ENCODE measurements around the gene MFN2.
"Not testable (repeated sequence)": the region's sequence is repeated elsewhere in the genome, so short reads cannot be mapped to it uniquely, and the experiment has no call there.

The MFN2 gene

DNA sequence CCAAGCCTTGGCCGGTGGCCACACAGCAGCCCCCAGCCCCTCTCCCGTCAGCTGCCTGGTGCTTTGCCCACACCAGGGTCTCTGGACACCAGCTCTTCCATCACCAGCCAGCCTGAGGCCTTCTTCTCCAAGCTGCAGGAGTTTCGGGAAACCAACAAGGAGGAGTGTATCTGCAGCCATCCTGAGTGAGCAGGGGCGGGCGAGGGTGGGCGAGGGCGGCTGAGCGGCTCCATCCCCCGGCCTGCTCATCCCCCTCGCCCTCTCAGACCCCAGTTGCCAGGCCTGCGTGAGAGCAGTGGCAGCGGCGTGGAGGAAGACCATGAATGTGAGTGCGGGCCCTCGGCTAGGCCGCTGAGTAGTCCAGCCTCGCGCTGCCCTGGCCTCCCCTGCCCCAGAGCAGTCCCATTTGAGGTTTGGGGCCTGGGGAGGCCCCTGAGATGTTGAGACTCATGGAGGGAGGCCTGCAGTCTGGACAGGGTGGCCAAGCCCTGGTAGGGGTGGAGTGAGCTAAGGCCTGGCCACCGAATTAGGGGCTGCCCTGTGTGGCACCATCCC, 48.8 kb downstream of the MFN2 start:
- DNase-seq, result no peak

DNA sequence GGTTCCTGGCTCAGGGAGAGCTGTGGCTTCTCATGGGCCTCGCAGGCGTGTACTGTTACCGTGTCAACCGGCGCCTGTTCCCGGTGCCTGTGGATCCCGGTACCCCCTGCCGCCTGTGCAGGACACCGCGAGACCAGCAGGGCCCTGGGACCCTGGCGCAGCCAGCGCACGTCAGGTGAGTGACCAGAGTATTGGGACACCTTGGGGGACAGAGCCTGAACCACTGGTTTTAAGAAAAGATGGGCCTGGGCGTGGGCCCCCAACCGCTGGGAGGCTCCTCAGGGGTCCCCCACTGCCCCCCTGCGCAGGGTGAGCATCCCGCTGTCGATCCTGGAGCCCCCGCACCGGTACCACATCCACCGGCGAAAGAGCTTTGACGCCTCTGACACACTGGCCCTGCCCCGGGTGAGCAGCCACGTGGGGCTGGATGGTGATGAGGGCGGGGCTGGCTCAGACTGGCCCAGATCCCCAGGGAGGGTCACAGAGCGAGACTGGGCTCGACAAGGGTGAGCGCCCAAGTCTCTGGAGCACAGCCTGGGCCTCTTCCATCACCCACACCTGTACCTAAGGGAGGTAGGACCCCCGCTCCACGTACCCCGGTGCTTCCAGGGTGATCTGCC, 49.6 kb downstream of the MFN2 start:
- DNase-seq, result no peak

DNA sequence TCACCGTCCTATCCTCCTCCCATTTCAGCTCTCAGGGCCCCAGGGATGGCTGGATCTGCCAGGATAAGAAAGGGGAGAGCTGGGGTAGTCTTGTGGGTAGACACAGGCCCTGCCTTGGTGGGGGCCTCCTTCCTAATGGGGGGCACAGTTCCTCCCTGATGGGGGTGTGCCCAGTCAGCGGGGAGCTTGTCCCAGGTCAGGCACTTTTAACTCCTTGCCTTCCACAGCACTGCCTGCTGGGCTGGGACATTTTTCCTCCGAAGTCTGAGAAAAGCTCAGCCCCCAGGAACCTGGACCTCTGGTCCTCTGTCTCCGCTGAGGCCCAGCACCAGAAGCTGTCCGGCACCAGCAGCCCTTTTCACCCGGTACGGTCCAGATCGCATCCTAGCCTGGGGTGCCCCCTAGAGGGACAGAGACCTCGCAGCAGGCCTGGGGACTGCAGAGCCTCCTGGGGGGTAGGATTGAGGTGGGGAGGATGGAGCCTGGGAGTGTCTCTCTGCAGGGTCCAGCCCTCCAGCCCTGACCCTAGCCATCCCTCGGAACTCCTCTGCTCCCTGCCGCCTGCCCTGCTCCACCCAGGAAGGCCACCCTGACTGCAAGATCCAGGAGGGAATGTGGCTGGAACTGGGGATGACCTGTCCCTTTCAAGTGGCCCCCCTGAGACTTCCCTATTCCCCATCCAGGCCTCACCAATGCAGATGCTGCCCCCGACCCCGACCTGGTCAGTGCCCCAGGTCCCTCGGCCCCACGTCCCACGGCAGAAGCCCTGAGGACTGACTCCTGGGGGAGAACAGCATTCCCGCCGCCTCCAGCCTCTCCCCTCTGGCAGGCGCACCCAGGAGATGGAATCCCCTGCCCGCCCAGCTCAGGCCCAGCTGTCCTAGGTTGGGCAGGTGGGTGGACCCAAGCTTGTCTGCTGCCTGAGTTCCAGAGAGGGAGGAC, 51.1 kb downstream of the MFN2 start:
- DNase-seq, result no peak

DNA sequence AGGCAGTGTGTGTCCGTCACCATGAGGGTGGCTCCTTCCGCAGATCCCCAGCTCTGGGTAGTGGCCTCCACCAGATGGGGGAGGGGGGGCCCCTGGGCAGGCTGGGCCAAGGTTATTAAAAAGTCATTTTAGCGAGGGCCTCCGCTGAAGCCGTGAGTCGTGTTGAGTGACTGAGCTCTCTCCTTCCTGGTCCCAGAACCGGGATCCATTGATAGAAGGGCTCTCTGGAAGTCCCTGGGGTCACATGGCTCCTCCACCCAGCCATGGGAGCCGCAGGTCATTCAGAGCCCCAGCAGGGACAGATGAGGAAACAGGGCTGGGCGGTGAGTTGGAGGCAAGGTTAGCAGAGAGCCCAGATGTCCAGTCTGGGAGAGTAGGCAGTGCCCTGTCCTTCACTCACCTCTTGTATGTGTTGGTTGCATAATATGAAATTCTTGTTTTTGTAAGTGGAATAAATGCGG, 51.9 kb downstream of the MFN2 start:
- no peak for DNase-seq

DNA sequence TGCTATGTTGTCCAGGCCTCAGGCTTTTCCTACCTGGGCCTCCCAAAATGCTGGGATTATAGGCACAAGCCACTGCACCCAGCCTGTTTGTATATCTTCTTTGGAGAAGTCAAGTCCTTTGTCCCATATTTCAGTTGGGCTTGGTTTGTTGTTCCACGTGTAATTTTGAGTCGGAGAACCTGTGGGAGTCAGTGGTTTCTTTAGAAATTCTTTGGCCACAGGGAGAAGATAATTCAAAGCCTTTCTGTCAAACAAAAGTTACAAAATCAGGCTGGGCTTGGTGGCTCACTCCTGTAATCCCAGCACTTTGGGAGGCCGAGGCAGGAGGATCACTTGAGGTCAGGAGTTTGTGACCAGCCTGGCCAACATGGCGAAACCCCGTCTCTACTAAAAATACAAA, 53.2 kb downstream of the MFN2 start:
- DNase-seq, result not testable (repeated sequence)

DNA sequence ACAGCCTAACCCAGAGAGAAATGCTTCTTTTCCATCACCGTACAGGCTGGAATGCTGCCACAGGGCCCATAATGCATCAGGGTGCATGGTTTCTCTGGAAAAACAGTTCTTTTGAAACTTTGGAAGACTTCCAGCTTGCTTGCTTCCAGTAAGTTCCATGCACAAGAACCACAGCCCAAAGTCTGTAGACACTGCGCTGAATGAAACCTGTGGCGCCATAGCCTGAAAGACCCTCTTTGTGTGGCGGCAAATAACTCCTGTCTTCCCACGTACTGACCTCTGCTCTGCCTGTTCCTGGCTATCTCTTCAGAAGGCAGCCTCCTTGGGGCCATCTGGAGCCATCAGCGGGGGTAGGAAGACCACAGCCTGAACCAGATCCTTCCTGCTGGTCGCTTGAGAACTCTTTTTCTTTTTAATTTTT, 54.1 kb downstream of the MFN2 start:
- DNase-seq, result no peak

DNA sequence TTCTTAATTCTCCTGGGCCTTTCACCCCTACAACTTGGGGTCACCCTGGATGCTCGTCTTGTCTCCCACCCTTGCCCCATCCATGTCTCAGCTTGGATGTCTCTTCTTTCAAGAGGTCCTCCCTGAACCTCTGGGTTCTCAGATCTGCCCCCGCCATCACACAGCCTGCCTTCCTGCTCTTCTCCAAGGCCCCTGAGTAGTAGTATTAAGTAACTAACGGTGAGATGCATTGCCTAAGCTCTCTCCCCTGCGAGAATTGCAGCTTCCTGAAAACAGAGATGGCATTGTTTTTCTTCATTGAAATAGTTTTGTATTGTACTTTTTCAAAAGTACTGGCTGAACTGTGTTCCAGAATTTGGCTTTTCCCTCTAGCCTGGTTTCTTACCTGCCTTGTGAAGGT, 55.1 kb downstream of the MFN2 start:
- DNase-seq, result no peak

DNA sequence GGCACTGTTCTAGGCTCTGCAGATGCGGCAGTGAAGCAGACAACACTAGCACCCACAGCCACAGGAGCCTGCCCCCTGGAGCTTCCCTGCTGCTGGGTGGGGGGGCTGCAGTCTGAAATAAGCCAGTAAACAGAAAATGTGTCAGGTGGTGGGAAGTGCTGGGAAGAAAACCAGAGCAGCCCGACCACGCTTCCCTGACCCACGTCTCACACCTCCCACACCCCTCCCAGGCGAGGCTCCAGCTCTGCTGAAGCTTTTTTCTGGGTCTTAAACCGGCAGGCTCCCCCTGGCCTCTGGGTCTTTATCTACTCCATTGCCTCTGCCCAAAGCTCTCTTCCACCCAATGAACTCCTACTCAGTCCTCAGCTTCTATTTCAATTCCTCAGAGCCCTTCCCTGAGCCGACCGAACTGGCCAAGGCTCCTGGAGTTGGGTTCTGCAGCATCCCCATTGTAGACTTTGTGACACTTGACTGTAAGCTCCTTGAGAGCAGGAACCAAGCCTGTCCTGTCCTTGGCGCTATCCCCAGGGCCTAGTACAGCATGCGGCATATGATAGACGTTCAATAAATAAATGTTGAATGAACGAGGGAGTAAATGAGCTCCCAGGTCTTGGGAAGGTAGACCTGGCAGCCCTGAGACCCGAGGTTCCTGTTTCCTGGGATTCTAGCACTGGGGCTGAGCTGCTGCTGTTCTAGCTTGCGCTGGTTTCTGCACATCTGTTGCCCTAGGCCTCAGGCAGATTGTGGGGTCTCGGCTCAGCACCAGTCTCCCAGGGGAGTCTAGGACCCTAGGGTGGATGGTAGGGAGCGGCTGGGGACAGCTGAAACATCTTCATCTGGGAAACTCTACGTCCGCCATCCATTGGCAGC, 57.5 kb downstream of the MFN2 start:
- no peak for DNase-seq

DNA sequence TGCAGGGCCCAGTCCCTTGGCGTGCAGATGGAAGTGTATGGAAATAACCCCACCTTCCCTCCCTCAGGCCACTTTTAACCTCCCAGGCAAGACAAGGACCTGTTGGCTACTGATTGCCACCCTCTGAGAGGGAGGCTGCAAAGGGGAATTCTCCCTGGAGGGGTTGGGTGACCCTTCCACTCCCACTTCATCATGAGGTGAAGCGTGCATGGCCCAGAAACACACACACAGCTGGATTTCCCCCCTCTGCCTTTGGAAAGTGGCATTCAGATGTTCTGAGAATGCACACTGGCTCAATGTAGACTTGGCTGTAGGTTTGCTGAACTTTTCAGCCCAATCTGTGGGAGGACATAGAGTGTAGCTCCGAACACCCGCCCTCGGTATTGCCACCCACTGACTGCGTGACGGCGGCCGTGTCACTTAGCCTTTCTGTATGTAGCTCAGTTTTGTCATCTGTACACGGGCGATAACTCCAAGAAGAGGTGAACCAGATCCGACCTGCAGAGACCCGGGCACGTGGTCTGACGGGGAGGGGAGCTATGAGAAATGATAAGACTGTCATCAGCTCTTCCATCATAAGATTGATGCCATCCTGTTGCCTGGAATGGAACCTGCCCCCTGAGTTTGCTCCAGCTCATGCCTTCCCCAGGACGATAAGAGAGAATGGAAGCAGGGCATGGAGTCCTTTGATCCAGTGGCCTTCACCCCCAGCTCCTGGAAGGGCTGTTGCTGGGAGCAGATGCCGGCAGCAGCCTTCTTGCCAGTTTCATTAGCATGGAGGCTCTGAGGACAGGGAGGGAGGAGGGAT, 58.3 kb downstream of the MFN2 start:
- no peak for DNase-seq

DNA sequence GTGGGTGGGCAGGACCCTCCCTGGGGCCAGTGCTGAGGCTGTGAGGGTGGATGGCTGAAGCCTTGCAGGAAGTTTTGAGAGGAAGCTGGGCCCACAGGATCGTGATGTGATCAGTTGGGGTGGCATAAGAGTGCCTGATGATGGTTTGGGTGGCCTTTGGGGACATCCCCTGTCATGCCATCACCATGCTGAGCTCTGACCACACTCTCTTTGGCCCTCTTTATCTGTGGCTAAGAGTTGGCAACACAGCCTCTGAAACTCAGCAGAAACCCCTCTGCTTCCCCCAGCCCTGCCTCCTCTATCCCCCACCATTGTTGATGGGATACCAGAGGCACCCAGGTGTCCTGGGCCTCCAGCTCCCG, 58.9 kb downstream of the MFN2 start:
- DNase-seq, result no peak

DNA sequence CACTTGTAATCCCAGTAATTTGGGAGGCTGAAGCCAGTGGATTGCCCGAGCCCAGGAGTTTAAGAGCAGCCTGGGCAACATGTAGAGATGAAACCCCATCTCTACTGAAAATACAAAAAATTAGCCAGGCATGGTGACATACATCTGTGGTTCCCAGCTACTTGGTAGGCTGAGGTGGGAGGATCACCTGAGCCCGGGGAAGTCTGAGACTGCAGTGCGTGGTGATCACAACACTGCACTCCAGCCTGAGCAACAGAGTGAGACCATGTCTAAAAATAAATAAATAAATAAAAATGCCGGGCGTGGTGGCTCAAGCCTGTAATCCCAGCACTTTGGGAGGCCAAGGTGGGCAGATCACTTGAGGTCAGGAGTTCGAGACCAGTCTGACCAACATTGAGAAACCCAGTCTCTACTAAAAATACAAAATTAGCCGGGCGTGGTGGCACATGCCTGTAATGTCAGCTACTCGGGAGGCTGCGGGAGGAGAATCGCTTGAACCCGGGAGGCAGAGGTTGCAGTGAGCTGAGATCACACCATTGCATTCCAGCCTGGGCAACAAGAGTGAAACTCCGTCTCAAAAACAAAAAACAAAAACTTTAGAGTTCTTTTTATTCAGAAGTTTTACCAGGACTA, 59.7 kb downstream of the MFN2 start:
- not testable (repeated sequence) for DNase-seq

DNA sequence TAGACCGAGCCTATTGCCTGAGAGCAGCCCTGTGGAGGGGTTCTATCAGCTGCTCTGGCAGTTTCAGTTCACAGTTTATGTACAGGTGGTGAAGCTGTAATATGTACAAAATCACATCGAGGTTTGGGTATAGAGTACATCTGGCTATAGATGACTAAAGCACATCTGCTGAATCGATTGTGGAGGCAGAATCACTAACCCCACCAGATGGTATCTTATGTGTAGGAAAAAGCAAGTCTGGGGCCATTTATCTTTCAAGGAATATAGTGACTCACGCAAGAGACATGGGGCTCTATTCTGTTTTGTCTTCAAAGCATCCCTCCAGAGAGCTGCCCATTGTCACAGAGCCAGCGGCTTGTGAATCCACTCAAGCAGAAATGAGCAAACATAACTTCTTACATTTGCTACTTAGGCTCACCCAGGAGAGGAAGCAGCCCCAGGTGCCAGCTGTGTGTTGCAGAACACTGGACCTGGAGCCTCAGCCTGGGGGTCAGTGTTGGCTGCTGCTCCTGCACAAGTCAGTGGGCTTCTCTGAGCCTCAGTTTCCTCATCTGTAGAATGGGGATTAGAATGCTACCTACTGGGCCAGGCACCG, 60.3 kb downstream of the MFN2 start:
- no peak for DNase-seq

DNA sequence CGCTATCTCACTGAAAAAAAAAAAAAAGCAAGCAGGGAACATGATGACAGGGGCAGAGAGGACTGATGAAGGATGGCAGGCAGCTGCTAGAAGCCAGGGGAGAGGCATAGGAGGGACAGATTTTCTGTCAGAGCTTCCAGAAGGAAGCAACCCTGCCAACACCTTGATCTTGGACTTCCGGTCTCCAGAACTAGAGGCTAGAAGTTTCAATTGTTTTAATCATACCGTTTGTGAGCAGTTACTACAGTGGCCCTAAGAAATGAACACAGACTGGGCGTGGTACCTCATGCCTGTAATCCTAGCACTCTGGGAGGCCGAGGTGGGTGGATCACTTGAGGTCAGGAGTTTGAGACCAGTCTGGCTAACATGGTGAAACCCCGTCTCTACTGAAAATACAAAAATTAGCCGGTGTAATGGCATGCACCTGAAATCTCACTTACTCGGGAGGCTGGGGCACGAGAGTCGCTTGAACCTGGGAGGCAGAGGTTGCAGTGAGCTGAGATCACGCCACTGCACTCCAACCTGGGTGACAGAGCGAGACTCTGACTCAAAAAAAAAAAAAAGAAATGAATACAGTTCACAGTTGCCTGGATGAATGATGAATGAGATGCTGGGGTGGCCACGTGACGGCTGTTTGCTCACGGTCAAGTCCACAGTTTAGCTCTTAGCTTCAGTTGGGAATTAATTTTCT, 64.1 kb downstream of the MFN2 start:
- DNase-seq, result not testable (repeated sequence)

DNA sequence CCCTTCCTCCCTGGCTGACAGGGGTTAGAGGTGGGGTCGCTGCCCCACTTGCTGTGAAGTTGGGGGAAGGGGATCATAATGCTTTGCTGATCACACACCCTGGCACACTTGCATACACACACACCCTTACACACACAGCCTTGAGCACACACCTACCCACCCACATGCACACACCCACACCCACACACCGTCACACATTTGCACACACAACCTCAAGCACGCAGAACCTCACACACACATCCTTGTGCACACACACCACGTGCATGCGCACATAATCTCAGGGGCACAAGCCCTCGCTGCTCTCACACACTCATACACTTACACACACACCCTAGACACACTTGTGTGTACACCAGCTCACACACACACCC, 66.5 kb downstream of the MFN2 start:
- no peak for DNase-seq

DNA sequence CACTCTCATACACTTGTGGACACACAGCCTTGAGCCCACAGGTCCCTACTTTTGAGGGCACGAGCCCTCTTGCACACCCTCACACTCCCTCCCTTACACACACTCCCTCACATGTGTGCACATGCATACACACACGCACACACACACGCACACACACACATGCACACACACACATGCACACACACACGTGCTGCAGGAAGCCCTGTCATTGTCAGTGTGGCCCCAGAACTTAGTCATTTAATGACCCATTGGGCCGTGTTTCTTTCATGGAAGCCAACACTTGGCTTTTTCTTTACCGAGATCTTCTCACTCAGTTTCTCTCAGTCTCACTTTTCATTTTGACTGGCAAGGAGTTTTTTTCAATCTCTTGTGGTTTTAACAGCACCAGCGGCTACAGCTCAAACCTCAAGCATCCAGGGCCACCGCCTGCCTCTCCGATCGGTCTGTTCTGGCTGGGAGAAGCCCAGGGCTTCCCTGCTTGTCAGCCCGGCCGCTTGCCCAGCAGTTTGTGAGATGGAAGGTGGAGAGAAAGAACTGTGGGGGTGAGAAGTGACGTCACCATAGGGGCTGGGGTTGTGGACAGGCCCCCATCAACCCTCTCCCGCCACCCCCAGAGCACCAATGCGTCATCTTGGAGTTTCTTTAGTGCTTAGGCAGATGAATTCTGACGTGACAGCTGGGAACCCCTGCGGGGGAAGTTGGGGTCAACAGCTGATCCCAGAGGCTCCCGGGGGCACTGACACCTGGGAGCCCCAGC, 67.1 kb downstream of the MFN2 start:
- no peak for DNase-seq

DNA sequence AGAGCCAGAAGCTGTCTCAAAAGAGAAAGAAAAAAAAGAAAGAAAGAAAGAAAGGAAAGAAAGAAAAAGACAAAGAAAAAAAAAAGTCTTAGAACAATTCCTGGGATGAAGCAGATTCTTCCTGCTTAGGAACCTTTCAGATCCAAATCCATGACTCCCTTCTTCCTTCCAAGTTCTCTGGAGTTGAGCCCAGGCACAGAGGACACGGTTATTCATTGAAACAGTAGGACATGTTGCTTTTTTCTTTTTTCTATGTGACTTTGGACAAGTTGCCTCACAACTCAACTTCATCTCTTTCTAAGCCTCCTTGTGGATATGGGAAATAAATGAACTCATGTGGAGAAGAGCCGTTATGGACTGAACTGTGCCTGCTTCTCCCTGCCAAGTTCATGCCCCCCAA, 68.1 kb downstream of the MFN2 start:
- no peak for DNase-seq

DNA sequence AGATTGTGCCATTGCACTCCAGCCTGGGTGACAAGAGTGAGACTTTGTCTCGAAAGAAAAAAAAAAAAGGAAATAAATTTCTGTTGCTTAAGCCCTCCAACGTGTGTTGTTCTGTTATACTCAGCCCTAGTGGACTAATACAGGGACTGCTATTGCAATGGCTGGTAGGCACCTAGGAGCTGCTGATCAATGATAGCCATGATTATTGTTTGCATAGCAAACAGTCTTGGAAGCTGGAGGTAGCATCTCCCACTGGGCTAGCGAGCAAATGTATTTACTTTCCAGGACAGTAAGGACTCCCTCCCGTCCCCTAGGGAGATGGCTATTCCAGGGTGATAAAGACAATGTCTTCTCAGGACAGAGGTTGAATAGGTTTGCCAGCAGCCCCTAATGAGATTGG, 69.4 kb downstream of the MFN2 start:
- DNase-seq, result no peak

DNA sequence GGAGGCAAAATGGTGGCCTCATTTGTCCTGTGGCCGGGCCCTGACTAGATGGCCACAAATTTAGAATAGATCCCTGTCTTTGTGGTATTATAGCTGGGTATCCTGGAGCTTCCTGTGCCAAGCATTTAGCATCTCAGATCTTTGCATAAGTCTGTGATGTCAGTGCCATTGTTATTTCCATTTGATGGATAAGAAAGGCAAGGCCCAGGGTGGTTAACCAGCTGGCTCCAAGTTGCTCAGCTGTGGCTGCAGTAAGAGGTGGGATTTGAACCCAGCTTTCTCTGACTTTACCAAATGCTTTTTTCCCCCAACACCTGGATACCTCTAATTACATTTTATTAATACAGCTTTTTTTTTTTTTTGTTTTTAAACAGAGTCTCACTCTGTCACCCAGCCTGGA, 71.1 kb downstream of the MFN2 start:
- no peak for DNase-seq

DNA sequence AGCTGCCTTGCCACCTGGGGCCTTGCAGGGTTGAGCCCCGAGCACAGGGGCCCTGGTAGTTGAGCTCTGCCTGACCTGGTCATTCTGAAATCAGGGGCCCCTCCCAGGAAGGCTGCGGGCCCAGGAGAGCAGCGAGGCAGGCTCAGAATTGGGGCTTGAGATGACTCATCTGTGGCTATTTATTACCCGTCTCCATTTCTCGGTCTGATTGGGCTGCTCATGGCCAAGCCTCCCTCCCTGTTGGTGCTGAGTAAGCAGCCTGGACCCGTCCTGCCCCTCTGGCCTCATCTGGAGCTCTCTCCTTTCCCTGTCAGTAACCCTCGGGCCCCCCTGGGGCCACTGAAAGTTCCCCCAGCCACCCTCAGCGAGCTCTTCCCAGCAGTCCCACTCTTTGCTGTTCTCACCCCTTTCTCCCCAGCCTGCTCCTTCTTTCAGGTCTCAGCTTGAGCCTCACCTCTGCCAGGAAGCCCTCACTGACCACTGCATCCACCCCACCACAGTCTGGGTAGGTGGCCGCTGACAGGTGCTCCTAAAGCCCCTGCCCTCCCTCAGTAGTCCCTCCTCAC, 71.8 kb downstream of the MFN2 start:
- no peak for DNase-seq

Measured in DMS153 (cell line).